HS-5 (cell line): ENCODE data around the gene CD101.

Experiments
- DNase-seq: peaks from one replicate; pipeline ENCODE4 v3.0.0-alpha.2; 2012; ENCODE audit warnings: low read depth

Gene CD101

GRCh38 chr1:117014209-117014608 lies 12.6 kb downstream of the CD101 start:
- no peak for DNase-seq

GRCh38 chr1:117015724-117016123 lies 14.2 kb downstream of the CD101 start:
- DNase-seq, result no peak

- DNase-seq, result no peak
Measured at GRCh38 chr1:117017062-117017461, 15.5 kb downstream of the CD101 start.

GRCh38 chr1:117017648-117018047 lies 16.1 kb downstream of the CD101 start:
- DNase-seq, result no peak

GRCh38 chr1:117020526-117021156 lies 19.1 kb downstream of the CD101 start:
- DNase-seq, result no peak

GRCh38 chr1:117022114-117022513 lies 20.6 kb downstream of the CD101 start:
- DNase-seq, result no peak

GRCh38 chr1:117025568-117025967 lies 24.0 kb downstream of the CD101 start:
- DNase-seq, result no peak

GRCh38 chr1:117026361-117026760 lies 24.8 kb downstream of the CD101 start:
- DNase-seq, result no peak

- DNase-seq, result no peak
Measured at GRCh38 chr1:117029685-117030084, 28.1 kb downstream of the CD101 start.

- no peak for DNase-seq
Measured at GRCh38 chr1:117030271-117030877, 28.8 kb downstream of the CD101 start.

- DNase-seq, result no peak
Measured at GRCh38 chr1:117032266-117032665, 30.7 kb downstream of the CD101 start.

GRCh38 chr1:117032681-117033539 lies 31.4 kb downstream of the CD101 start:
- no peak for DNase-seq

- no peak for DNase-seq
Measured at GRCh38 chr1:117033772-117034171, 32.2 kb downstream of the CD101 start.

GRCh38 chr1:117034791-117035290 lies 33.3 kb downstream of the CD101 start:
- no peak for DNase-seq

- no peak for DNase-seq
Measured at GRCh38 chr1:117036018-117036461, 34.5 kb downstream of the CD101 start.

GRCh38 chr1:117037802-117038201 lies 36.2 kb downstream of the CD101 start:
- DNase-seq, result no peak

GRCh38 chr1:117038236-117038635 lies 36.7 kb downstream of the CD101 start:
- no peak for DNase-seq

GRCh38 chr1:117044217-117044616 lies 42.7 kb downstream of the CD101 start:
- DNase-seq, result no peak

- no peak for DNase-seq
Measured at GRCh38 chr1:117045644-117046043, 44.1 kb downstream of the CD101 start.

GRCh38 chr1:117046781-117047180 lies 45.2 kb downstream of the CD101 start:
- DNase-seq, result no peak

GRCh38 chr1:117047271-117047670 lies 45.7 kb downstream of the CD101 start:
- DNase-seq, result no peak

- DNase-seq, result no peak
Measured at GRCh38 chr1:117049857-117050256, 48.3 kb downstream of the CD101 start.
